HG03066 (cell line): ENCODE results near the gene ST14.
"Not testable (repeated sequence)": the region's sequence is repeated elsewhere in the genome, so short reads cannot be mapped to it uniquely, and the experiment has no call there.

Source experiments
- ATAC-seq: cut with Tn5 transposase; IDR thresholded peaks from one replicate; pipeline ENCODE4 v1.9.1; 2021; ENCODE audit warnings: low read depth; ENCODE audit not compliant: unreplicated experiment

Gene ST14

GRCh38 chr11:130217133-130218031 lies 57.8 kb downstream of the ST14 start:
- no peak for ATAC-seq

GRCh38 chr11:130218501-130219070 lies 59.0 kb downstream of the ST14 start:
- no peak for ATAC-seq

DNA sequence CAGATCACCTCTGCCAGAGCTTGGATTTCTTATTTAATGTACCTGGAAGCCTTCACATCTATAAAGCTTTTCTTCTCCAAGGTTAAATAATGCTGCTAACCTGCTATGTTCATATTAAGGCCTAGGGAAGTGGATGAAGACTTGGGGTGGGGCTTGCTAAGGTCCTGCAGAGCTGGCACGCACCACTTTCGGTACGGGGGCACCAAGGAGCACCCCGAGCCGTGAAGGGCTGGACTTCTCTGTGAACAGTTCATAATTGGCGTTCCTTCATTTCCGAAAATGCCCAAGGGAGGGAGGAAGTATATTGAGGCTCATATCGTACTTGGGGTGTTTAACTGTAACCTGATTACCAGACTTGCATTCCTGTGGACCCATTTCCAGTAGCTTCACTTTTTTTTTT lies 59.6 kb downstream of the ST14 start:
- ATAC-seq, result no peak

DNA sequence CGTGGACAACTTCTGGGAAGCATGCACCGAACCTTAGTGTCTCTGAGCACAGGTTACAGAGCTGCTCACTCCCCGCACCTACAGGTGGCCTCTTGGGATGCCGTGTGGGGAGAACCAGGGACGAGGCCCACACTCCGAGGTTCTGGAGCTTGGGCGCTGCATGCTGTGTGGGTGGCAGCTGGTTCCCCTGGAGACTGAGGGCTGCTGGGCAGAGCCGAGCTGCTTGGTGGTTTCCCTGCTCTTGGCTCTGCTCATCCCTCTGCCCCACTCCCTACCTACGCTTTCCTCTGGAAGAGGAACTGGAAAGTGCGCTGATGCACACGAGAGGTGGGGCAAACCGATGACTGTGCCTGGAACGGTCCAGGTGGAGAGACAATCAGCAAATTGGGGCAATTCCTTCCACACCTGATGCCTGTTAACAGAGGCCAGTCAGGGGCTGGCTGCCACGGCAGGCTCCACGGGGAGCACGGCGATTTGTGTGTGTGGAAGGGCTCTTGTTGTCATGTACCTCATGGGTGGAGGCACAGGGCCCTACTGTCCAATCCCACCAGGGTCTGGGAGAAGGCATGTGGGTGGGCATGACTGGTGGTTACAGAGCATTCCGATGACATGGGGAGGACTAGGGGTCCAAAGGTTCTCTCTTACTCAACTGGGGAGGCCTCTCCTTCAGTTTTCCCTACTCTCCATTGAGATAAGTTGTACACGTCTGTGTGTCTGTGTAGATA lies 60.9 kb downstream of the ST14 start:
- no peak for ATAC-seq

DNA sequence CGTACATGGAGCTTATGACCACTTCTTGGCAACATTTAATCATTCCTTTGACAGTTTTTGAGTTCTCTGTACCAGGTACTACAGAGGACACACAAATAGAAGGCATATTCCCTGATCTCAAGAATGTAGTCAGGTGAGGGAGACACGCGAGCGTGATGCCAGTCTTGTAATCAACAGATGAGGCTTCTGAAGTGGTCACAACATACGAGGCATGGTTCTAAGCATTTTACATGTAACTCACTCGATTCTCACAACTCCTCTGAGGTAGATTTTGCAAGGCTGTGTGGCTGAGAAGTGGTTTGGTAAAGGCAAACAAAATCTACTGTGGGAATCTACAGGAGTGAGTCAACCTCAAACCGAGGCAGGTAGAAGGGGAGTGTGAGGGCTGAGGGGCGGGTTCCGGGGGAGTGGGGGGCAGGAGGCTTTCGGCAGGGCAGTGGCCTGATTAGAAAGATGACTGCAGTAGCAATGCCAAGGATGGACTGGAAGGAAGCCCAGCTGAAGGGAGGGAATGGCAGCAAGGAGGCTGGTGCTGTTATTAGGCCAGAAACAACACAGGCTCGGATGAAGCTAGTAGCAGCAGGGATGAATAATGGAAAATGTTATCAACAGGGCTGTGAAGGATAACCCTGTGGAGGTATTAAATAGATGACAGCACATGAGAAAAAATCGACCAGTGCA lies 63.8 kb downstream of the ST14 start:
- ATAC-seq, result no peak

DNA sequence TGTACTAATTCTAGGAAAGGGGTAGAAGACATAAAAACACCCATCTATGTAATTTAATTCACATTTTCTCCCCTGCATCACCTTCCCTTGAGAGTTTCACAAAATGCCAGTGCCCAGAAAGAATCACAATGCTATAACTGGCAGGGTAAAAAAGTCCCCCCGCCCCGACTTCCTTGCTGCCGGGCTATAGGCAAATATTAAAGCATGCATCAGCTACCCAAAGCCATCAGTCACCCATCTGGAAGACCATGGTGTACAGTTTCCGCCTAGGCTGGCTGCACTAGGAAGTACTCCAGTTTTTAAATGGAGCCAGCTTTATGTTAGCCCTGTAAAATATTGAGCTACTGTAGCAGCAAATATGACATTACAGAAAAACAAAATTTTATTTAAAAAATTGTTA lies 67.8 kb downstream of the ST14 start:
- no peak for ATAC-seq

- ATAC-seq, result not testable (repeated sequence)
Measured at GRCh38 chr11:130233486-130233885, 73.9 kb downstream of the ST14 start.

GRCh38 chr11:130233888-130234287 lies 74.3 kb downstream of the ST14 start:
- not testable (repeated sequence) for ATAC-seq

DNA sequence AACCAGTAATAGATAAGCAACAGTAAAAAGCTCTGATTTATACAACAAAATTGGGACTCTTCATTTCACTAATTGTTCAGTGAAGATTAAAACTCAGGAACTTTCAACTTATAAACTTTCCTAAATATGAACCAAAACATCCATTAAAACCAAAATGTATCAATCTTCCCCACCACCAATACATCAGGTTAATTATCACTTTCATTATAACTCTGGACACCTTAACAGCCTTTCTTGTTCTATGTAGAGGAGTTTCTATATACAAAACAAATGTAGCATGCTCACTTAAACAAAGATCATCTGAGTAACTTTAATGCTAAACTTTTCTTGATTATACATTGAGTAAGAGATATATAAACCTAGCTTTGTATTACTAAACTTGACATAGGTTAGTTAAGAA lies 74.7 kb downstream of the ST14 start:
- no peak for ATAC-seq

- no peak for ATAC-seq
Measured at GRCh38 chr11:130237282-130238006, 77.9 kb downstream of the ST14 start.

DNA sequence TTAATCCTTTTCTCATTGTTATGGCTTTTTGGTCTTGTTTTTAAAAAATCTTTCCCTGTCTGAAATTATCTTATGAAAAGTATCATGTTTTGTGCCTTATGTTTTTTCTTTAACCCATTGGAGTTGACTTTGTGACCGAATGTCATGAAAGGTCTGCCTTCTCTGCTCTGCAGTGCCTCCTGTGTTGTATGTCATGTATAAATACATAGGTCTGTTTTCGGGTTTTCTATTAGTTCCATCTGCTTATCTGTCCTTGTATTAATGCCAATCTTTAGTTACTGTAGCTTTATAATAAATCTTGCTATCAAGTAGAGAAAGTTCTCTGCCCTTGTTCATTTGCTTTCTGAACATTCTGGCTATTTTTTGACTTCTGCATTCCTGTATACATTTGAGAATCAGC lies 82.1 kb downstream of the ST14 start:
- no peak for ATAC-seq

- ATAC-seq, result peak; percentile 75
Measured at GRCh38 chr11:130243816-130244215, 84.2 kb downstream of the ST14 start.

- ATAC-seq, result no peak
Measured at GRCh38 chr11:130244848-130245247, 85.3 kb downstream of the ST14 start.

- ATAC-seq, result not testable (repeated sequence)
Measured at GRCh38 chr11:130245375-130245774, 85.8 kb downstream of the ST14 start.

DNA sequence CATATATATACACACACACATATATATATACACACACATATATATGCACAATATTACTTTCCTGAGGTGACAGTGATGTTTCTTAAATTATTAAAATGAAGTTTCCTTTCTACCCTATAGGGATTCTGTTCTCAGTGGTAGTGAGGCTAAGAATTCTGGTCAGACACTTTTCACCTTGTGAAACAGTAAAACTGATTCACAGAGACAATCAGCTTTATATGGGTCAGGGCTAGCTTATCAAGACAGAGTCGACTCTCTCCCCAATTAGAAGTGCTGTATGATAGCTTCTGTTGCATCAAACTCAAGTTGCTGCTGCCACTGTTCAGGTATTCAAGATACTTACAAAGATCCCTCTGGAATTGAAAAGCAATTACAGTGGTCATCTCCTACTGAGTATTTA lies 86.7 kb downstream of the ST14 start:
- no peak for ATAC-seq

- ATAC-seq, result no peak
Measured at GRCh38 chr11:130246738-130247137, 87.2 kb downstream of the ST14 start.

- no peak for ATAC-seq
Measured at GRCh38 chr11:130247319-130247718, 87.7 kb downstream of the ST14 start.

DNA sequence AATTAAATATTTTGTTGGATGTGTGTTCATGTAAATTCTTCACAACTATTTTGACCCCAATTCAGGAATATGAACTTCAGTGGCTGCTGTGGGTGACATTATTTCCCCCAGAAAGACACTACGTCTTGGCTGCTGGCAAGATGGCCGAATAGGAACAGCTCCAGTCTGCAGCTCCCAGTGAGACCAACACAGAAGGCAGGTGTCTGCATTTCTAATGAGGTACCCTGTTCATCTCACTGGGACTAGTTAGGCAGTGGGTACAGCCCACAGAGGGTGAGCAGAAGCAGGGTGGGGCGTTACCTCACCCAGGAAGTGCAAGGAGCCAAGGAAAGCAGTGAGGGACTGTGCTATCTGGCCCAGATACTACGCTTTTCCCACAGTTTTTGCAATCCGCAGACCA lies 89.8 kb downstream of the ST14 start:
- no peak for ATAC-seq

DNA sequence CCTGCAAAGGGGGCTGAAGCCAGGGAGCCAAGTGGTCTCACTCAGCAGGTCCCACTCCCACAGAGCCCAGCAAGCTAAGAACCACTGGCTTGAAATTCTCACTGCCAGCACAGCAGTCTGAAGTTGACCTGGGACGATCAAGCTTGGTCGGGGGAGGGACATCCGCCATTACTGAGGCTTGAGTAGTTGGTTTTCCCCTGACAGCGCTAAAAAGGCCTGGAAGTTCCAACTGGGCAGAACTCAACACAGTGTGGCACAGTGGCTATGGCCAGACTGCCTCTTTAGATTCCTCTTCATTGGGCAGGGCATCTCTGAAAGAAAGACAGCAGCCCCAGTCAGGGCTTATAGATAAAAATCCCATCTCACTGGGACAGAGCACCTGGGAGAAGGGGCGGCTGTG lies 90.3 kb downstream of the ST14 start:
- not testable (repeated sequence) for ATAC-seq

- ATAC-seq, result not testable (repeated sequence)
Measured at GRCh38 chr11:130251763-130252162, 92.2 kb downstream of the ST14 start.
